Camera-type eye (tissue), 1 donor: ENCODE results near the gene NANOS3. TPM values are rescaled to one million over a fixed set of nuclear protein-coding genes. Genes with fewer than 3 reads are reported as not detected.

Source experiments
- total RNA-seq: library from RNA; depleted of rRNA; stranded (reverse); fragments of >200 nt; gene quantifications from one replicate; pipeline ENCODE4 v1.2.3, GENCODE V29; 2014

Gene NANOS3
- total RNA-seq = 1.0 TPM

GRCh38 chr19:13876834-13877233, at the start of gene NANOS3:
Gene NANOS3 (plus strand): TSS chr19:13877134. CDS start chr19:13877249, 115 bp downstream.

GRCh38 chr19:13905634-13906520, 28.9 kb downstream of the NANOS3 start, which contains the start of the genes BRME1 and CC2D1A:
Gene BRME1 (minus strand): TSS chr19:13906117. CDS start chr19:13904892, 1,225 bp downstream.
Gene CC2D1A (plus strand): TSS chr19:13906201. CDS start chr19:13906442, 241 bp downstream.

Other genes with a start within 250 kb of the NANOS3 start
- 57.1 TPM for gene MRI1, start 112.6 kb upstream of the NANOS3 start, total RNA-seq
- gene C19orf53, start 102.7 kb upstream of the NANOS3 start, total RNA-seq = 41.0 TPM
- gene ZSWIM4, start 81.7 kb upstream of the NANOS3 start, total RNA-seq = 29.1 TPM
- 5.5 TPM for gene BRME1, start 29.0 kb downstream of the NANOS3 start, total RNA-seq
- gene CC2D1A, start 29.1 kb downstream of the NANOS3 start, total RNA-seq = 19.2 TPM
- 3.3 TPM for gene PODNL1, start 61.3 kb downstream of the NANOS3 start, total RNA-seq
- gene DCAF15, start 75.4 kb downstream of the NANOS3 start, total RNA-seq = 11.7 TPM
- 10.4 TPM for gene RFX1, start 129.2 kb downstream of the NANOS3 start, total RNA-seq
- gene RLN3, start 151.0 kb downstream of the NANOS3 start, total RNA-seq = not detected
- gene IL27RA, start 154.6 kb downstream of the NANOS3 start, total RNA-seq = 3.2 TPM
- 0.60 TPM for gene PALM3, start 184.9 kb downstream of the NANOS3 start, total RNA-seq
- gene MISP3, start 195.7 kb downstream of the NANOS3 start, total RNA-seq = 0.71 TPM
- gene C19orf67, start 208.6 kb downstream of the NANOS3 start, total RNA-seq = not detected
- 31.8 TPM for gene SAMD1, start 213.6 kb downstream of the NANOS3 start, total RNA-seq
- gene PRKACA, start 240.6 kb downstream of the NANOS3 start, total RNA-seq = 61.7 TPM